Measurements from ENCODE around the gene LAMB4. TPM values are rescaled to one million over a fixed set of nuclear protein-coding genes. Genes with fewer than 3 reads are reported as not detected.

LAMB4 gene
- total and polyA plus RNA-seq, 2 donors (not counting 1 experiment from before 2014, with no cell fraction given): not detected

DNA sequence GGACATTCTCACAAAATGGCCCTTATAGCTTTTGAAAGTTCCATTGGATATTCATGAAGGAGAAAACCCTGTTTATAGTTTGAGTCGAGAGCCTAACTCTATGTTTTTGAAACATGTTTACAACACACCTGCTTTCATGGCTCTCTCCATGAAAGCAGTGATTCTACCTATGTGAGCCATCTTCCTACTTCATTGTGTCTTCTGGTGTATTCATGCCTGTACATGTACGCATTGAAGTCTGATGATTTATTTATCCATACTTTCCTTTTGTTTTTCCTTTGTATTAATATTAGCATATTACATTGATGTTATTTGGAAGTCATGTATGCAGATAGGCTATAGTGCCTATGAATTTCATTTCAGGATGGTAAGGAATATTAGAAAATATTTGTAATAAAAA lies 58.0 kb downstream of the LAMB4 start:
- H3K27ac Mint-ChIP-seq: no peak overlapping the region

DNA sequence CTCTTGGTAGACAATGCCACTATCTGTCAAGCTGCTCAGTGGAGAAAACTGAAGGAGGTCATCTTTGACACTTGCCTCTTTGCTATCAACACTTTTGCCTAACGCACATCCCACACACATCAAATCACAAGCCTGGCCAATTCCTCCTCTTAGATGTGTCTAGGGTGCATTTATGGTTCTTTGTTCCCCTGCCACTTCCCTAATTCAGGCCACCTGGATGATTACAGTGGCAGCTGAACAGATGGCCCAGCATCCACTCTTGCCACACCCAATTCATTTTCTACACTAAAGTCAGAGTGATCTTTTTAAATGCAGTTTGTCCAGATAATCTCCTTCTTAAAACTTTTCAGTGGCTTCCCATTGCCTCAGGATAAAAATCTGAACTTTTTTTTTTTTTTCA lies 58.6 kb downstream of the LAMB4 start:
- Histone ChIP-seq H3K27me3 (replicated peaks in 1 of 4; ENCODE audit: control extremely low read depth in 1 of 4, control insufficient read depth in 3 of 4, insufficient read depth in 4 of 4, low read length in 3 of 4) (no peaks in the 10 kb centered on the region), H3K36me3 (replicated peaks in 1 of 2; ENCODE audit: control extremely low read depth in 1 of 2, control insufficient read depth in 1 of 2, extremely low read depth in 1 of 2, insufficient read depth in 2 of 2, low read length in 1 of 2) (no peaks in the 10 kb centered on the region), H4K20me1 (ENCODE audit: control insufficient read depth, insufficient read depth, low read length, poor library complexity, severe bottlenecking) (no peaks in the 10 kb centered on the region), H3K27ac (ENCODE audit: low read length in 2 of 2) (no peak overlapping the region), H3K4me2 (replicated peaks; ENCODE audit: low read depth, low read length, poor library complexity, severe bottlenecking) (no peak overlapping the region), H3K9me3 (ENCODE audit: control extremely low read depth in 1 of 3, control insufficient read depth in 2 of 3, insufficient read depth in 1 of 3, low read length in 2 of 3) (no peaks in the 10 kb centered on the region), H3K79me2 (ENCODE audit: control insufficient read depth, insufficient read depth, low read length) (no peaks in the 10 kb centered on the region), H3K4me3 (ENCODE audit: control extremely low read depth in 1 of 5, extremely low read depth in 1 of 5, insufficient read depth in 1 of 5, low read depth in 2 of 5, low read length in 4 of 5) (no peak overlapping the region), H2AFZ (ENCODE audit: insufficient read depth, low read depth, low read length, poor library complexity, severe bottlenecking) (no peak overlapping the region), H3K9ac (ENCODE audit: low read length) (no peak overlapping the region), H3K4me1 (ENCODE audit: control insufficient read depth in 2 of 2, insufficient read depth in 2 of 2, low read length in 2 of 2) (no peaks in the 10 kb centered on the region)
- no peak overlapping the region for H3K27ac Mint-ChIP-seq
- H3K4me3 Mint-ChIP-seq: no peak overlapping the region
- no CpG with 5 or more reads among the region's 1 CpG for WGBS (ENCODE audit: insufficient coverage)
- DNase-seq (no peak), ATAC-seq (ENCODE audit: low read depth) (no peak)
- intact Hi-C loops (cut with micrococcal nuclease): no loop called here
- no peaks in the 10 kb centered on the region for H3K4me1 Mint-ChIP-seq
- H3K27me3 Mint-ChIP-seq: peaks cover 23% of the 10 kb centered on the region
- ChIA-PET CTCF (interaction anchor here (1.1 kb wide), 1 partner anchor 20 kb away, joined by 5 read pairs; no protein-coding TSS in a partner anchor), POLR2A (no interaction called here)
- H3K9me3 Mint-ChIP-seq (ENCODE audit: insufficient read depth): no peaks in the 10 kb centered on the region
- TF ChIP-seq EZH2 (IDR thresholded peaks at IDR 0.05; ENCODE audit: borderline replicate concordance, insufficient read depth, low read depth, low read length, poor library complexity, severe bottlenecking): no peak
- TF ChIP-seq, protein P1, sequence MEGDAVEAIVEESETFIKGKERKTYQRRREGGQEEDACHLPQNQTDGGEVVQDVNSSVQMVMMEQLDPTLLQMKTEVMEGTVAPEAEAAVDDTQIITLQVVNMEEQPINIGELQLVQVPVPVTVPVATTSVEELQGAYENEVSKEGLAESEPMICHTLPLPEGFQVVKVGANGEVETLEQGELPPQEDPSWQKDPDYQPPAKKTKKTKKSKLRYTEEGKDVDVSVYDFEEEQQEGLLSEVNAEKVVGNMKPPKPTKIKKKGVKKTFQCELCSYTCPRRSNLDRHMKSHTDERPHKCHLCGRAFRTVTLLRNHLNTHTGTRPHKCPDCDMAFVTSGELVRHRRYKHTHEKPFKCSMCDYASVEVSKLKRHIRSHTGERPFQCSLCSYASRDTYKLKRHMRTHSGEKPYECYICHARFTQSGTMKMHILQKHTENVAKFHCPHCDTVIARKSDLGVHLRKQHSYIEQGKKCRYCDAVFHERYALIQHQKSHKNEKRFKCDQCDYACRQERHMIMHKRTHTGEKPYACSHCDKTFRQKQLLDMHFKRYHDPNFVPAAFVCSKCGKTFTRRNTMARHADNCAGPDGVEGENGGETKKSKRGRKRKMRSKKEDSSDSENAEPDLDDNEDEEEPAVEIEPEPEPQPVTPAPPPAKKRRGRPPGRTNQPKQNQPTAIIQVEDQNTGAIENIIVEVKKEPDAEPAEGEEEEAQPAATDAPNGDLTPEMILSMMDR (IDR thresholded peaks at IDR 0.05): no peak

More for the DNA sequence above, 58.0 kb downstream of the LAMB4 start:
- H3K27ac ChIP-seq (ENCODE audit: low read length in 2 of 2): no peak overlapping the region
- no peak overlapping the region for H3K4me3 Mint-ChIP-seq
- DNase-seq (no peak), ATAC-seq (ENCODE audit: low read depth) (no peak)
- no peaks in the 10 kb centered on the region for H3K4me1 ChIP-seq (ENCODE audit: control insufficient read depth in 2 of 2, insufficient read depth in 2 of 2, low read length in 2 of 2)
- no peak overlapping the region for H3K4me3 ChIP-seq (ENCODE audit: control extremely low read depth in 1 of 5, extremely low read depth in 1 of 5, insufficient read depth in 1 of 5, low read depth in 2 of 5, low read length in 4 of 5)
- H3K9me3 ChIP-seq (ENCODE audit: control extremely low read depth in 1 of 3, control insufficient read depth in 2 of 3, insufficient read depth in 1 of 3, low read length in 2 of 3): no peaks in the 10 kb centered on the region
- H3K27me3 Mint-ChIP-seq: peaks cover 23% of the 10 kb centered on the region
- TF ChIP-seq EZH2 (IDR thresholded peaks at IDR 0.05; ENCODE audit: borderline replicate concordance, insufficient read depth, low read depth, low read length, poor library complexity, severe bottlenecking): no peak
- TF ChIP-seq, protein P1 (IDR thresholded peaks at IDR 0.05): no peak
- no peaks in the 10 kb centered on the region for H3K79me2 ChIP-seq (ENCODE audit: control insufficient read depth, insufficient read depth, low read length)
- no peak overlapping the region for H3K9ac ChIP-seq (ENCODE audit: low read length)
- H4K20me1 ChIP-seq (ENCODE audit: control insufficient read depth, insufficient read depth, low read length, poor library complexity, severe bottlenecking): no peaks in the 10 kb centered on the region
- ChIA-PET CTCF (interaction anchor here (1.1 kb wide), 1 partner anchor 21 kb away, joined by 5 read pairs; no protein-coding TSS in a partner anchor), POLR2A (no interaction called here)
- H3K27me3 ChIP-seq (replicated peaks in 1 of 4; ENCODE audit: control extremely low read depth in 1 of 4, control insufficient read depth in 3 of 4, insufficient read depth in 4 of 4, low read length in 3 of 4): no peaks in the 10 kb centered on the region
- no peaks in the 10 kb centered on the region for H3K9me3 Mint-ChIP-seq (ENCODE audit: insufficient read depth)
- intact Hi-C loops (cut with micrococcal nuclease): no loop called here
- H3K4me1 Mint-ChIP-seq: no peaks in the 10 kb centered on the region
- H3K36me3 ChIP-seq (replicated peaks in 1 of 2; ENCODE audit: control extremely low read depth in 1 of 2, control insufficient read depth in 1 of 2, extremely low read depth in 1 of 2, insufficient read depth in 2 of 2, low read length in 1 of 2): no peaks in the 10 kb centered on the region
- no peak overlapping the region for H3K4me2 ChIP-seq (replicated peaks; ENCODE audit: low read depth, low read length, poor library complexity, severe bottlenecking)
- no peak overlapping the region for H2AFZ ChIP-seq (ENCODE audit: insufficient read depth, low read depth, low read length, poor library complexity, severe bottlenecking)
- no CpG with 5 or more reads among the region's 2 CpGs for WGBS (ENCODE audit: insufficient coverage)
